Measurements from ENCODE around the gene TMEM151B.

The TMEM151B gene

DNA sequence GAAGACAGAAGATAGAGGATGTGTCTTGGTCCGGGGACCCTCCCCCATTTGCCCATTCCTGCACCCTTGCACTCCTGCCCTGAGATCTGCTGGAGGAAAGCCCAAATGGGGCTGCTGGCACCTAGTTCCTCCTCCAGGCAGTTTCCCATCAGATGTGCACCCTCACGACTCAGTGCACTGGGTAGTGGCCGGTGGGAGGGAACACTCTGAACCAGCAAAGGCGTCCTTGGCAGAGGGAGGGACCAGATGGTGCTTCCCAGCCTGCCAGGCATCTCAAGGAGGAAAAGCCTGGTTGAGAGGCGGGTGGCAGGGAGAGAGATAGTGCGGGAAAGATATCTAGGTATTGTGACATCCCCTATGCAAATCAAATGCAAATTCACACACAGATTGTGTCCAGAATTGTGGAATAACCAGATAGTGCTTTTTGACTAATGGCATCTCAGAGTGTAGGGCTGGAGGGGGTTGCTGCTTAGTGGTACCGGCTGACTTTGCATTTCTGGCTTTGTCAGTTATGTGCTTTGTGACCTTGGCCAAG, 19.5 kb downstream of the TMEM151B start:
- TF ChIP-seq, protein P1, sequence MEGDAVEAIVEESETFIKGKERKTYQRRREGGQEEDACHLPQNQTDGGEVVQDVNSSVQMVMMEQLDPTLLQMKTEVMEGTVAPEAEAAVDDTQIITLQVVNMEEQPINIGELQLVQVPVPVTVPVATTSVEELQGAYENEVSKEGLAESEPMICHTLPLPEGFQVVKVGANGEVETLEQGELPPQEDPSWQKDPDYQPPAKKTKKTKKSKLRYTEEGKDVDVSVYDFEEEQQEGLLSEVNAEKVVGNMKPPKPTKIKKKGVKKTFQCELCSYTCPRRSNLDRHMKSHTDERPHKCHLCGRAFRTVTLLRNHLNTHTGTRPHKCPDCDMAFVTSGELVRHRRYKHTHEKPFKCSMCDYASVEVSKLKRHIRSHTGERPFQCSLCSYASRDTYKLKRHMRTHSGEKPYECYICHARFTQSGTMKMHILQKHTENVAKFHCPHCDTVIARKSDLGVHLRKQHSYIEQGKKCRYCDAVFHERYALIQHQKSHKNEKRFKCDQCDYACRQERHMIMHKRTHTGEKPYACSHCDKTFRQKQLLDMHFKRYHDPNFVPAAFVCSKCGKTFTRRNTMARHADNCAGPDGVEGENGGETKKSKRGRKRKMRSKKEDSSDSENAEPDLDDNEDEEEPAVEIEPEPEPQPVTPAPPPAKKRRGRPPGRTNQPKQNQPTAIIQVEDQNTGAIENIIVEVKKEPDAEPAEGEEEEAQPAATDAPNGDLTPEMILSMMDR (IDR thresholded peaks at IDR 0.05; ENCODE audit: extremely low read depth, insufficient read depth, missing control alignments), result no peak
- in situ Hi-C loops (cut with MboI; ENCODE audit: low pct_unique_long_range_greater_than_20kb, low sequenced_read_pairs, unreplicated experiment), result no loop called here
- no peak for DNase-seq (ENCODE audit: low spot score)

DNA sequence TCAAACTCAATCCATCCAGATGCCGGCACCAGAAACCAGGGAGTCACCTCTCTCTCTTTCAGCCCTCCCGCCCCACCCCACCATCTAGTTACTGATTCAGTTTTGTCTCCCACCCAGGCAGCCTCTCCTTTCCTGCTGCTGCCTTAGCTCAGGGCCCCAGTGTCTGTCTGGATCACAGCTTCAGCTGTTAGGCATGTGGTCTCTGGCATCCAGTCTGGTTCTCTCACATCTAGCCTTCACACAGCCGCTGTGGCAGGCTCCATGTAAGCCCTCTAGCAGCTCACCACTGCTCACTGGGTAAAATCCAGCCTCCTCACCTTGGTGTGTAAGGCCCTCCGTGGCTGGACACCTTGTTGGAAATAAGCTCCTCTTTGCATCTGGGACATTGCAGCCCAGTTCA, 21.6 kb downstream of the TMEM151B start:
- DNase-seq (ENCODE audit: low spot score), result no peak
- in situ Hi-C loops (cut with MboI; ENCODE audit: low pct_unique_long_range_greater_than_20kb, low sequenced_read_pairs, unreplicated experiment), result no loop called here
- TF ChIP-seq, protein P1 (IDR thresholded peaks at IDR 0.05; ENCODE audit: extremely low read depth, insufficient read depth, missing control alignments), result no peak

DNA sequence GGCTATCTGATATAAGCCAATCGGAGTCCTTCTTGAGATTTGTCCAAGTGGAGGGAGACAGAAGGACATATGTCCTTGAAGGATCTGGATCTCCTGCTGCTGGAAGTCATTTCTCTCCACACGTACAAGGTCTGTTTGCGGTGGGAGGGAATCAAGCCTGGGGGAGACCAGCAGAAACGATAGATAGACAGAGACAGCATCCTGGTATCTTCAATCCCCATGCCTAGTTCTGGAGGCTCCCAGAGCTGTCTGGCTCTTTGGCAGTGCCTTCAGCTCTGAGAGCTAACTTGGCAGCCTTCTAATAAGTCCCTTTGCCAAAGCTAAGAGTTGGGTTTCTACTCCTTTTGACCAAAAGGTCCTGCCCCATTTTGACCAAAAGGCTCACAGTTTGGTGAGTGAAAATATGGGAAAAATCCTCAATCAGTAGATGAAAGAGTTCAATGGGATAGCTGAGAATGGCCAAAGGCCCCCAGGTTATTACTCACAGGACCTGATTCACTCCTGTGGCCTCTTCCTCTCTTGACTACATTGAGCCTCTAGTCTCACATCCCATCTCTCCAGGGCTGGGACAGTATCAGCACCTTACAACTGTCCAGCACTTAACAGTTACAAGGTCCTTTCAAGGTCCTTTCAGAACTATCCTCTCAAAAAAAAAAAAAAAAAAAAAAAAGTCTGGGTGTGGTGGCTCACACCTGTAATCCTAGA, 22.6 kb downstream of the TMEM151B start:
- TF ChIP-seq, protein P1 (IDR thresholded peaks at IDR 0.05; ENCODE audit: extremely low read depth, insufficient read depth, missing control alignments), result no peak
- DNase-seq (ENCODE audit: low spot score), result no peak
- in situ Hi-C loops (cut with MboI; ENCODE audit: low pct_unique_long_range_greater_than_20kb, low sequenced_read_pairs, unreplicated experiment), result no loop called here

DNA sequence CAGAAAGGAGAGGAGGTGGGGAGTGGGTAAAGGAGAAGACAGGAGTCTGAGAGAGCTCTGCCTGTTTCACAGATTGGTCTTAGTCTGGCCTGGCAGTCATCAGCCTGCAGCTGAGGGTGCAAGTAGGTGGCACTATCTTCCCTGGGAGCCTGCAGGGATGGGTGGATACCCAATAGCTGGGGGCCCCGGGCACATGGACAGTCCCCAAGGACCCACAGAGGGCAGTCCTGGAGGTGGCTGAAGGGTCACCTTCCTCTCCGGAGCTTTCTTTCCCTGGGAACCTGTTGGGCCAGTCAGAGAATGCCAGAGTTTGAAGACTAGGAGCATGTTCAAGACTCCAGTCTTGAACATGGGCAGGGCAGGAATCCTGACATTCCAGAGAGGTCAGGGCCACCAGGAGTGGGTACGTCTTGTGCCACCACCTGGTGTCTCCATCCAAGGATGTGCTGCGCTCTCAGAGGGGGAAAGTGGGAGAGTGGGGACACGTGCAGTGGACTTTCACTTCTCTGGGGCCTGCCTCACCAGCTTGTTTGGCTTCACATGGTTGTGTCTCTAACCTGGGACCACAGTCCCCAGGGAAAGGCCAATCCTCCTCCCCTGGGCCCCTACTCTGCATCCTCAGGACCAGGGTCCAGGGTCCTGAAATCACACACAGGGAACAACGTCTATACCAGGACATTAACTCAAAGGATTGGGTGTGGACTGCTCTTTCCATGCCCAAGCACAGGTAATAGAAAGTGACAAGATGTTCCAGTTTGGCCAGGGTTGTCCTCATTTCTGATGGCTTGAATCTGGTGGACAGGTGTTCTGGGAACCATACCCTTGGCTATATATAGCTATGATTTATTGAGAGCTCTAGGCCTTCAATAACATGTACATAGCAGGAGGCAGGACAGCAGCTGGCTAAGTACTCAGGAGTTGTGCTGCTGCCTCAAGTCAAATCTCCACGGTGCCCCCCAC, 24.9 kb downstream of the TMEM151B start:
- in situ Hi-C loops (cut with MboI; ENCODE audit: low pct_unique_long_range_greater_than_20kb, low sequenced_read_pairs, unreplicated experiment), result no loop called here
- DNase-seq (ENCODE audit: low spot score), result no peak
- TF ChIP-seq, protein P1 (IDR thresholded peaks at IDR 0.05; ENCODE audit: extremely low read depth, insufficient read depth, missing control alignments), result no peak

DNA sequence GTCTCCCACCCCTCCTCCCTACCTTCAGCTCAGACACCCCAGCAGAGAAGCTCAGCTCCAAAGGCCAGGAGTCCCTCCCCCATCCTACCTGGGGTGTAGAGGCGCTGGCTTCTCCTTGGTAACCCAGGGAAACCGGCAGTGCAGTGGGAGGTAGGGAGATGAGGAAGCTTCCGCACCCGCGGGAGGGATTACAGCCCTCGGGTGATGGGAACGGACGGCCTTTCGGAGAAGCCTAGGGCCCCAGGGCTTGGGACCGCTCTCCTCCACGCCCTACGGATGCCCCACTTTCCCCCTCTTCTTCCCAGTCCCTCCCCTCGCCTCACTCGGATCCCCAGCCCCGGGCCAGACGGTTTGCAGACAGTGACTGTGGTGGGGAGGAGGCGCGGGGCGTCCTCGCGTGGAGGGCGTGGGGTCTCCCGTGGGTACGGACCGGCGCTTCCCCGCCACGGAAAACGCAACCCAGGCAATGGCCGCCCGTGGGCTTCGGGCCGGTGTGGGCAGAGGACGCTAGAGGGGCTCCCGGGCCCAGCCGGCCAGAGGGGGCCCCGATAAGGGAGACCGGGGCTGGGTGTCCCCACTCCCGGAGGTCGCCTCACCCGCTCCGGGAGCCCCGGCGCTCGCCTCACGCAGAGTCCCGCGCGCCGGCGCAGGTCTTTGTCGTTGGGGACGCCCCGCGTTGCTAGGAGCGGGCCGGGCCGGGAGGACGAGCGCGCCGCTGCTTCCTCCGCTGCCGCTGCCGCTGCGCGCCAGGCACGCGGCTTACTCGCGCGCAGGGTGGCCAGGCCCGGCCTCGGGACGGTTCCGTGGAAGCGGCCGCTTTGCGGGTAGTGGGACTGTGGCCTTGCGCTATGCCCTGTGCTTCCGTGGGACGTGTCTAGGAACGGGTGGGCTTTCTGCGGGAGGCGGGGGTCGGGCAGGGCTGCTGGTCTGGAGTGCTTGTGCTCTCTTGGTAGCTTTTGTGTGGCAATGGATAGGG, 27.1 kb downstream of the TMEM151B start:
- TF ChIP-seq, protein P1 (IDR thresholded peaks at IDR 0.05; ENCODE audit: extremely low read depth, insufficient read depth, missing control alignments), result no peak
- DNase-seq (ENCODE audit: low spot score), result peak; percentile 67
- in situ Hi-C loops (cut with MboI; ENCODE audit: low pct_unique_long_range_greater_than_20kb, low sequenced_read_pairs, unreplicated experiment), result no loop called here

Measured in GM13977 (cell line).